Breast epithelium (tissue), 4 donors: Measurements from ENCODE around the gene MRPL55. TPM values are rescaled to one million over a fixed set of nuclear protein-coding genes. Genes with fewer than 3 reads are reported as not detected.

ENCODE experiments used
- DNase-seq, 2 donors: peaks; one replicate each; pipeline ENCODE4 v3.0.0-alpha.2; 2019; ENCODE audit warnings: low spot score in 2 of 2
- H3K27ac ChIP-seq, 2 donors: fragments of 200-600 bp; sonication (generic) in 1 of 2; one replicate each; pipeline ENCODE4 v1.5.1; 2016 to 2019; ENCODE audit warnings: mild to moderate bottlenecking in 1 of 2
- H3K27me3 ChIP-seq, 2 donors: fragments of 200-600 bp; sonication (generic) in 1 of 2; one replicate each; pipeline versions ENCODE4 v1.5.1 to v1.6.0; 2017 to 2019; ENCODE audit warnings: control low read depth in 1 of 2, mild to moderate bottlenecking in 1 of 2
- H3K36me3 ChIP-seq: fragments of 200-600 bp; one replicate; pipeline ENCODE4 v1.5.1; 2019
- H3K4me1 ChIP-seq, 2 donors: fragments of 200-600 bp; sonication (generic); one replicate each; pipeline ENCODE4 v1.5.1; 2016 to 2019; ENCODE audit warnings: control low read depth in 1 of 2
- H3K4me3 ChIP-seq, 3 donors: fragments of 200-600 bp; sonication (generic); 1 replicate in 2 of 3; 2 replicates in 1 of 3; pipeline ENCODE4 v1.5.1; 2016 to 2019; ENCODE audit warnings: mild to moderate bottlenecking in 3 of 3, moderate library complexity in 2 of 3
- H3K9me3 ChIP-seq, 2 donors: fragments of 200-600 bp; sonication (generic) in 1 of 2; one replicate each; pipeline ENCODE4 v1.5.1; 2016 to 2019; ENCODE audit warnings: control low read depth in 1 of 2
- CTCF ChIP-seq, 3 donors: fragments of 450-650 bp; IDR thresholded peaks; one replicate each; pipeline ENCODE4 v1.5.1; 2016 to 2017; ENCODE audit warnings: antibody characterized with exemption in 3 of 3, mild to moderate bottlenecking in 3 of 3, moderate library complexity in 3 of 3
- POLR2A ChIP-seq: fragments of 450-650 bp; IDR thresholded peaks from one replicate; pipeline ENCODE4 v1.6.1; 2016; ENCODE audit warnings: antibody characterized with exemption, mild to moderate bottlenecking, moderate library complexity
- POLR2AphosphoS5 ChIP-seq, 3 donors: sonication (generic); formaldehyde crosslinking; IDR thresholded peaks; one replicate each; pipeline ENCODE4 v1.6.1; 2017; ENCODE audit warnings: antibody characterized with exemption in 3 of 3
- intact Hi-C: fragments of 100-400 bp; cut with DNase I; formaldehyde crosslinking; loops from one replicate; pipeline ENCODE4 v1.15.1; 2023; ENCODE audit warnings: low total_unique reads
- total RNA-seq, 3 donors: library from RNA; depleted of rRNA; stranded (reverse); fragments of >200 nt; gene quantifications; one replicate each; pipeline ENCODE4 v1.1.0, GENCODE V29; 2016

The MRPL55 gene
- total RNA-seq, 3 donors from 2014 or later, result 76.4 to 108 (median 102) TPM

GRCh38 chr1:228089519-228090380 lies 19.3 kb downstream of the MRPL55 start:
- no peak for DNase-seq
- H3K4me1 ChIP-seq, result peaks cover 37 to 70% of the 10 kb centered on the region in 2 donors
- H3K9me3 ChIP-seq, result peaks cover 5 to 8% of the 10 kb centered on the region in 2 donors
- H3K27ac ChIP-seq, result peak overlapping the region; percentile 21 to 41
- H3K27me3 ChIP-seq, result no peaks in the 10 kb centered on the region
- H3K36me3 ChIP-seq, result no peaks in the 10 kb centered on the region
- TF ChIP-seq POLR2AphosphoS5 (IDR thresholded peaks at IDR 0.05), result no peak
- no peak for TF ChIP-seq POLR2A
- TF ChIP-seq CTCF (IDR thresholded peaks at IDR 0.05), result no peak
- H3K4me3 ChIP-seq, result peak overlapping the region in 1 of 3 donors; percentile 41
- intact Hi-C loops, result loop anchor here (10.0 kb wide), 1 partner anchor 185 kb away; no protein-coding TSS in a partner anchor

GRCh38 chr1:228088586-228089498 lies 20.3 kb downstream of the MRPL55 start:
- Histone ChIP-seq H3K27ac (peak overlapping the region; percentile 23 to 33), H3K4me3 (peak overlapping the region in 1 of 3 donors; percentile 43), H3K4me1 (peaks cover 37 to 72% of the 10 kb centered on the region in 2 donors), H3K36me3 (no peaks in the 10 kb centered on the region), H3K27me3 (no peaks in the 10 kb centered on the region), H3K9me3 (no peaks in the 10 kb centered on the region)
- TF ChIP-seq POLR2AphosphoS5 (IDR thresholded peaks at IDR 0.05) (no peak), CTCF (IDR thresholded peaks at IDR 0.05) (no peak), POLR2A (no peak)
- DNase-seq, result peak in 1 of 2 donors; percentile 31
- intact Hi-C loops, result loop anchor here (10.0 kb wide), 1 partner anchor 186 kb away; no protein-coding TSS in a partner anchor

GRCh38 chr1:228087771-228088251 lies 21.3 kb downstream of the MRPL55 start:
- H3K4me3 ChIP-seq, result peak overlapping the region in 2 of 3 donors; percentile 5 to 43
- no peaks in the 10 kb centered on the region for H3K27me3 ChIP-seq
- H3K4me1 ChIP-seq, result peaks cover 37 to 70% of the 10 kb centered on the region in 2 donors
- H3K36me3 ChIP-seq, result no peaks in the 10 kb centered on the region
- DNase-seq, result peak in 1 of 2 donors; percentile 42
- peak overlapping the region; percentile 54 to 63 for H3K27ac ChIP-seq
- H3K9me3 ChIP-seq, result no peaks in the 10 kb centered on the region
- TF ChIP-seq CTCF (IDR thresholded peaks at IDR 0.05) (no peak), POLR2AphosphoS5 (IDR thresholded peaks at IDR 0.05) (peak in 1 of 3 donors; percentile 24)
- intact Hi-C loops, result loop anchor here (10.0 kb wide), 1 partner anchor 187 kb away; no protein-coding TSS in a partner anchor

GRCh38 chr1:228085287-228085951 lies 23.7 kb downstream of the MRPL55 start:
- Histone ChIP-seq H3K27me3 (no peaks in the 10 kb centered on the region), H3K4me3 (peak overlapping the region; percentile 3 to 100 (median 79)), H3K36me3 (no peaks in the 10 kb centered on the region), H3K9me3 (no peaks in the 10 kb centered on the region), H3K4me1 (peaks cover 36 to 57% of the 10 kb centered on the region in 2 donors), H3K27ac (peak overlapping the region; percentile 54 to 98)
- DNase-seq, result no peak
- intact Hi-C loops, result loop anchor here (10.0 kb wide), 1 partner anchor 189 kb away; no protein-coding TSS in a partner anchor
- no peak for TF ChIP-seq POLR2A
- TF ChIP-seq POLR2AphosphoS5 (IDR thresholded peaks at IDR 0.05), result no peak
- TF ChIP-seq CTCF (IDR thresholded peaks at IDR 0.05), result no peak
